Epithelial cell of esophagus (primary cell): ENCODE data around the gene NOLC1.

Experiments
- DNase-seq: peaks from one replicate; pipeline ENCODE4 v3.0.0; 2010; ENCODE audit warnings: low read depth
- H3K4me3 ChIP-seq: 2 replicates; pipeline ENCODE4 v1.5.1; 2011; ENCODE audit warnings: mild to moderate bottlenecking, low read length, control low read depth
- TF ChIP-seq, protein P1 (sequence below): IDR thresholded peaks from 2 replicates; pipeline ENCODE4 v1.5.1; 2011; ENCODE audit warnings: low read depth, mild to moderate bottlenecking, low read length, control low read depth, inconsistent platforms; ENCODE audit not compliant: insufficient read depth; ENCODE audit errors: missing control alignments

NOLC1 gene

DNA sequence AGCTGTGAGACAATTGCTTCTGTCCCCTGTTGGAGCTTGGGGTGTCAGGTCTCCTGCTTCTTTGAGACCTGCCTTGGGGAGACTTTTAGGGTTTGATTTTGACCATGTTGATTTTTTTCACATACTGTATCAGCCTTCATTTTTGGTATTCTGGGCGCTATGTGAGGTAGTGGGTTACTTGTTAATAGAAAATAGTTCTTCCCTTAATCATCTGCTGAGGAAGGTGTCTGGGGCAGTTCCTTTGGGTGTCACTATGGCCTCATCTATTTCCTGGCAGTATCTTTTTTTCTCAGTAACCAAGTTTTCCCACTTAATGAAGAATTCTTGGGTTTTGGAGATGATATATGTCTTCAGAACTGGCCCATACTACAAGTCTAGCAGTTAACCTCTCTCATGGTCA lies 4.6 kb upstream of the NOLC1 start:
- no peak overlapping the region for H3K4me3 ChIP-seq
- no peak for DNase-seq
- TF ChIP-seq, protein P1, sequence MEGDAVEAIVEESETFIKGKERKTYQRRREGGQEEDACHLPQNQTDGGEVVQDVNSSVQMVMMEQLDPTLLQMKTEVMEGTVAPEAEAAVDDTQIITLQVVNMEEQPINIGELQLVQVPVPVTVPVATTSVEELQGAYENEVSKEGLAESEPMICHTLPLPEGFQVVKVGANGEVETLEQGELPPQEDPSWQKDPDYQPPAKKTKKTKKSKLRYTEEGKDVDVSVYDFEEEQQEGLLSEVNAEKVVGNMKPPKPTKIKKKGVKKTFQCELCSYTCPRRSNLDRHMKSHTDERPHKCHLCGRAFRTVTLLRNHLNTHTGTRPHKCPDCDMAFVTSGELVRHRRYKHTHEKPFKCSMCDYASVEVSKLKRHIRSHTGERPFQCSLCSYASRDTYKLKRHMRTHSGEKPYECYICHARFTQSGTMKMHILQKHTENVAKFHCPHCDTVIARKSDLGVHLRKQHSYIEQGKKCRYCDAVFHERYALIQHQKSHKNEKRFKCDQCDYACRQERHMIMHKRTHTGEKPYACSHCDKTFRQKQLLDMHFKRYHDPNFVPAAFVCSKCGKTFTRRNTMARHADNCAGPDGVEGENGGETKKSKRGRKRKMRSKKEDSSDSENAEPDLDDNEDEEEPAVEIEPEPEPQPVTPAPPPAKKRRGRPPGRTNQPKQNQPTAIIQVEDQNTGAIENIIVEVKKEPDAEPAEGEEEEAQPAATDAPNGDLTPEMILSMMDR = no peak

DNA sequence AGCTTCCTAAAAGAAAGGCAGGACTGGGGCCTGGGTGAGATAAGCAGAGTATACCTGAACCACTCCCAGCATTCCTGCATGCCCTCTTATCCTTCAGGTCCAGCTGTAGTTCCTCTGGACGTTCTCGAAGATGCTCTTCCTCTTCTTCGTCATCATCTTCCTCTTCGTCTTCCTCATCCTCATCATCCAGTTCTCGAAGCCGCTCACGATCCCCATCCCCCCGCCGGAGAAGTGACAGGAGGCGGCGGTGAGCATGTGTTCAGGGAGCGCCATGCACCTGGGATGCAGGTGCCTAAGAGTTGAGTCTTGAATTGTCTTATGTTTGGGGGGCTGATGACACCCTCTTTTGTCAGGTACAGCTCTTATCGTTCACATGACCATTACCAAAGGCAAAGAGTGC lies 3.9 kb upstream of the NOLC1 start:
- H3K4me3 ChIP-seq = no peak overlapping the region
- TF ChIP-seq, protein P1 = no peak
- DNase-seq = no peak

DNA sequence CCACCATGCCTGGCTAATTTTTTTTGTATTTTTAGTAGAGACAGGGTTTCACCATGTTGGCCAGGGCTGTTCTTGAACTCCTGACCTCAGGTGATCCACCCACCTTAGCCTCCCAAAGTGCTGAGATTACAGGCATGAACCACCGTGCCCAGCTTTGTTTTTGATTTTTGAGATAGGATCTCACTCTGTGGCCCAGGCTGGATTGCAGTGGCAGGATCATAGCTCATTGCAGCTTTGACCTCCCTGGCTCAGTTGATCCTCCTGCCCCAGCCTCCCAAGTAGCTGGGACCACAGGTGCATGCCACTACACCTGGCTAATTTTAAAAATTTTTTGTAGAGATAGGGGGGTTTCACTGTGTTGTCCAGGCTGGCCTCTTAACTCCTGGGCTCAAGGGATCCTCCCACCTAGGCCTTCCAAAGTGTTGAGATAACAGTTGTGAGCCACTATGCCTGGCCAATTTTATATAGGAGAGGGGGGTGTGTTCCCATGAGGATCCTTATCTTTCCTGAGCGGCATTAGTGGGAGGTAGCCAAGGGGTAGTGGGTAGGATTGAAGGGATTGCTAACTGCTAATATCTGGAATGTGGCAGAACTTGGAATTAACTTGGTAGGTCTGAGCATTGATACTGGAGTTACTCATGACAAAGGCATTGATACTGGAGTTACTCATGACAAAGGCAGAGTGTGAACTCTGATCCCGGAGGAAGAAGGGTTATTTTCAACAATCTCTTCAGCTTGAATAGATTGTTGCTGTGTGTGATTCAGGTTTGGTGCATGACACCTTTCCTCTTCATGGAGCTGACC lies 1.0 kb upstream of the NOLC1 start:
- H3K4me3 ChIP-seq = peak overlapping the region; percentile 98
- TF ChIP-seq, protein P1 = no peak
- DNase-seq = peak; percentile 79

DNA sequence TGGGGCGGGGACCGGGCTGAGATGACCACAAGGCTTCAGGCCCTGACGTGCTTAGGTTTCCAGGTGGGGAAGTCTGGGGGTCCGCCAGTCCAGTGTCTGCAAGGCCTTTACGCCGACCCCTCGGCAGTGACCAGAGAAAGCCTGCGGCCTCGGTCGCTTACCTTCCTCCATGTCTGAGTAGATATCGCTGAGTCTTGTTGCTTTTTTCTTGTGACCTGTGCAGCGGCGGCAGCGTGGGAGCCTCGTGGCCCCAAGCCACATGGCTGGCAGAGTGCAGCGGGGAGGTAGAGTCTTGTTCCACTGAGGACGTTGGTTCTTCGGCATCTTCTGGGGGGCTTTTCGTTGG lies 329 bp downstream of the NOLC1 start:
- TF ChIP-seq, protein P1 = no peak
- peak overlapping the region; percentile 98 for H3K4me3 ChIP-seq
- peak; percentile 39 for DNase-seq

DNA sequence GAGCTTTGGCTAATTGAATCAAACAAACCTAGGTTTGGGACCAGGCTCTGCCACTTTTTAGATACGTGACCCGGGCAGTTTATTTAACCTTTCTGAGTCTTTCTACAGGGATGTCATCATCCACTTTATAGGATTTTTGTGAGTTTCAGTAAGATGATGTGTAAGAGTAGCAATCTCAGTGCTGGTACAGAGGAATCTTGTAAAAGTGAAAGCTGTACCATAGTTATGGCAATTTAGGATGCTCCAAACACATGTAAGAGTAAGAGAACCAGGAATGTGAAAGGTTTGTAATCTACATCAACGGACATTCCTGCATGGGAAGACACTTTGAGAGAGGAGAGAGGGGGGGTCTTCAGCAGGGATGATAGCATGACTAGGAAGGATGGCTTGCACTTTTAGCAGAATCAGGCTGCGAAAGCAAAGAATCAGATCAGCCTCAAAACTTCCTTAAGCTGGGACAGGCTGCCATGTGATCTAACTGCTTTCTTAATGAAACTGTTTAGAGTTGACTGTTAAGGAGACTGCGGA lies 968 bp downstream of the NOLC1 start:
- DNase-seq = no peak
- peak overlapping the region; percentile 98 for H3K4me3 ChIP-seq
- TF ChIP-seq, protein P1 = no peak

DNA sequence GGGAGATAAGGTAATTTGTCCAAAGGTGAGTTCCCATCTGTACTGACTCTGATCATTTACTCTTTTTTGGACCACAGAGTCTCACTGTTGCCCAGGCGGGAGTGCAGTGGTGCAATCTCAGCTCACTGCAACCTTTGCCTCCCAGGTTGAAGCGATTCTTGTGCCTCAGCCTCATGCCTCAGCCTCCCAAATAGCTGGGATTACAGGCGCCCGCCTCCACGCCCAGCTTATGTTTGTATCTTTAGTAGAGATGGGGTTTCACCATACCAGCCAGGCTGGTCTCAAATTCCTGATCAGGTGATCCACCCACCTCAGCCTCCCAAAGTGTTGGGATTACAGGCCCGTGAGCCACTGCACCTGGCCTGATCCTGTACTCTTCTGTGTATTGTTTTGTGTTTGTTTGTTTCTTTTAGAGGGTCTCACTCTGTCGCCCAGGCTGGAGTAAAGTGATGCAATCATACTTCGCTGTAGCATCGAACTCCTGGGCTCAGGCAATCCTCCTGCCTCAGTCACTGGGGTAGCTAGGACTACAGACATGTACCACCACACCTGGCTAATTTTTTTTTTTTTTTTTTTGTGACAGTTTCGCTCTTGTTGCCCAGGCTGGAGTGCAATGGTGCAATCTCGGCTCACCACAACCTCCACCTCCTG lies 2.4 kb downstream of the NOLC1 start:
- H3K4me3 ChIP-seq = no peak overlapping the region
- TF ChIP-seq, protein P1 = no peak
- DNase-seq = peak; percentile 21
